Esophagus muscularis mucosa (tissue), 3 donors: ENCODE results near the gene VASH2.

Experiments
- CTCF ChIP-seq, 3 experiments: fragments of 200-600 bp in 2 of 3; fragments of 450-650 bp in 1 of 3; sonication (generic) in 2 of 3; IDR thresholded peaks; one replicate each; pipeline ENCODE4 v1.5.1; 2017 to 2019; ENCODE audit warnings: antibody characterized with exemption in 3 of 3, mild to moderate bottlenecking in 2 of 3, moderate library complexity in 1 of 3
- POLR2A ChIP-seq: fragments of 450-650 bp; IDR thresholded peaks from one replicate; pipeline ENCODE4 v1.6.1; 2017; ENCODE audit warnings: antibody characterized with exemption, moderate library complexity, mild to moderate bottlenecking, low read depth
- POLR2AphosphoS5 ChIP-seq, 2 donors: sonication (generic); formaldehyde crosslinking; IDR thresholded peaks; one replicate each; pipeline ENCODE4 v1.6.1; 2017; ENCODE audit warnings: antibody characterized with exemption in 2 of 2

GRCh38 chr1:212968368-212968863 lies 18.1 kb downstream of the VASH2 start:
- TF ChIP-seq POLR2AphosphoS5 (IDR thresholded peaks at IDR 0.05) (no peak), CTCF (IDR thresholded peaks at IDR 0.05) (no peak), POLR2A (no peak)
